IPS DF 6.9 (cell line): ENCODE results near the gene LUC7L3.
"Not testable (repeated sequence)": the region's sequence is repeated elsewhere in the genome, so short reads cannot be mapped to it uniquely, and the experiment has no call there.

ENCODE experiments used
- DNase-seq: peaks from one replicate; pipeline ENCODE4 v3.0.0-alpha.2; 2013; ENCODE audit warnings: low read depth, low spot score
- H3K27ac ChIP-seq: one replicate; pipeline ENCODE4 v1.5.1; 2013; ENCODE audit warnings: low read length, control low read depth
- H3K27me3 ChIP-seq: 2 replicates; pipeline ENCODE4 v1.6.1; 2013; ENCODE audit warnings: mild to moderate bottlenecking, low read length; ENCODE audit not compliant: control insufficient read depth, insufficient read depth
- H3K36me3 ChIP-seq: 2 replicates; pipeline ENCODE4 v1.6.1; 2013; ENCODE audit warnings: low read length; ENCODE audit not compliant: control insufficient read depth, insufficient read depth
- H3K4me1 ChIP-seq: 2 replicates; pipeline ENCODE4 v1.6.1; 2013; ENCODE audit warnings: low read length; ENCODE audit not compliant: control insufficient read depth, insufficient read depth
- H3K4me3 ChIP-seq: 2 replicates; pipeline ENCODE4 v1.5.1; 2013; ENCODE audit warnings: mild to moderate bottlenecking, low read length
- H3K9me3 ChIP-seq: 2 replicates; pipeline ENCODE4 v1.6.1; 2013; ENCODE audit warnings: low read length, inconsistent platforms; ENCODE audit not compliant: control insufficient read depth, insufficient read depth
- WGBS: extraction: QIAGEN DNeasy Blood & Tissue Kit; methylation state at CpG from one replicate; pipeline ENCODE4 v1.1.7; 2013; ENCODE audit warnings: mixed read lengths, missing lambda C conversion rate; ENCODE audit not compliant: insufficient read length, insufficient coverage; 5-methylcytosine and 5-hydroxymethylcytosine counted together

The LUC7L3 gene

DNA sequence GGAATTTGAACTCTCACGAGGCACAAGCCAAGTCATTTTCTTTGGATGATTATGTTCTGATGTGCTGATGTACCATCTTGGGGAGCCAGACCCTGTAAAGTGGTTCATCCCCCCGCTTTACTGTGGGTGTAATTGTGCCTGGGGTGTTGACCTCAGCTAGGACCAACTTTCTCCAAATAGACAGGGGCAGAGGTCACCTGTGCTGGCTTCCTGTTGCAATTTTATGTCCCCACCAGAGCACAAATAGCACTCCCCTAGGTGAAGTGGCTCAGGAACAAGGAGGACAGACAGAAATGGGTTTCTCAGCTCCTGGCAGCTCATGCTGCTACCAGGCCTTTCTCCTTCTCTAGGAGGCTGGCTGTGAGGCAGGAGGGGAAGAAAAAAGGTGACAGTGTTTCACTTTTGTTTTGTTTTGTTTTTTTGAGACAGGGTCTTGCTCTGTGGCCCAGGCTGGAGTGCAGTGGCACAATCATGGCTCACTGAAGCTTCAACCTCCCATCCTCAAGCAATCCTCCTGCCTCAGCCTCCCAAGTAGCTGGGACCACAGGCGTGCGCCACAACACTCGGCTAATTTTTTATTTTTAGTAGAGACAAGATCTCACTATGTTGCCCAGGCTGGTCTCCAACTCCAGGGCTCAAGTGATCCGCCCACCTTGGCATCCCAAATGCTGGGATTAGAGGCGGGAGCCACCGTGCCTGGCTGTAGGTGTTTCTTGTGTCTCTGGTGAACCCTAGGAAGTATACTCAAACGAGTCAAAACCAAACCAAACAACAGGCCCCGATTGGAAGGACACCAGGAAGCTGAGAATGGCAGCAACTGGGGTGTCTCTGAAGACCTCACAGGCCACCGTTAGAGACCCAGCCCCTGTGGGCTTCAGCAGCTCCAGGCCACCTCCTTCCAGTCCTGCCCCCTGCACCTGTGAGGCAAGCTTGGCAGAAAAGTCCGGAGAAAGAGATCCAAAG is 83.5 kb downstream of the LUC7L3 start:
- H3K9me3 ChIP-seq: no peaks in the 10 kb centered on the region
- DNase-seq: no peak
- H3K36me3 ChIP-seq: no peaks in the 10 kb centered on the region
- no peak overlapping the region for H3K4me3 ChIP-seq
- H3K27ac ChIP-seq: no peak overlapping the region
- no peaks in the 10 kb centered on the region for H3K27me3 ChIP-seq
- WGBS: no CpG with 5 or more reads among the region's 12 CpGs
- no peaks in the 10 kb centered on the region; the same call in 1 of the 2 replicates for H3K4me1 ChIP-seq

DNA sequence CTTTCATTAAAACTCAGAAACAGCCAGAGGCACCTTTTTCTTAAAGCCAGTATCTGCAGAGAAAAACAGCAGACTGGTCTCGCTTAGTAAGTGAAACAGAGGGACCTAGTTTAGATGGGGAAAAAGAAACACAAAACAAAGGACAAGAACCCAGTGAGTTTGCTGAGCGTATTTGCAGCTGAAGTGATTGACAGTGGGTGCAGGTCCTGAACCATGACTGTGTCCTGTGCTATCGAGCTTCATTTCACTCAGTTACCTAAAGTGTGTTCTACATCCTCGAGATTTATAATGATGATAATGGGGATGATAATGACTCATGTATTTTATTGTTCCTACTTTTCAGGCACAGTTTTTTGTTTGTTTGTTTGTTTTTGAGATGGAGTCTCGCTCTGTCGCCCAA is 84.3 kb downstream of the LUC7L3 start:
- no peaks in the 10 kb centered on the region for H3K4me1 ChIP-seq
- no CpG with 5 or more reads among the region's 6 CpGs for WGBS
- no peak overlapping the region for H3K4me3 ChIP-seq
- H3K36me3 ChIP-seq: no peaks in the 10 kb centered on the region
- H3K27ac ChIP-seq: no peak overlapping the region
- no peak for DNase-seq
- no peaks in the 10 kb centered on the region for H3K9me3 ChIP-seq
- H3K27me3 ChIP-seq: no peaks in the 10 kb centered on the region

DNA sequence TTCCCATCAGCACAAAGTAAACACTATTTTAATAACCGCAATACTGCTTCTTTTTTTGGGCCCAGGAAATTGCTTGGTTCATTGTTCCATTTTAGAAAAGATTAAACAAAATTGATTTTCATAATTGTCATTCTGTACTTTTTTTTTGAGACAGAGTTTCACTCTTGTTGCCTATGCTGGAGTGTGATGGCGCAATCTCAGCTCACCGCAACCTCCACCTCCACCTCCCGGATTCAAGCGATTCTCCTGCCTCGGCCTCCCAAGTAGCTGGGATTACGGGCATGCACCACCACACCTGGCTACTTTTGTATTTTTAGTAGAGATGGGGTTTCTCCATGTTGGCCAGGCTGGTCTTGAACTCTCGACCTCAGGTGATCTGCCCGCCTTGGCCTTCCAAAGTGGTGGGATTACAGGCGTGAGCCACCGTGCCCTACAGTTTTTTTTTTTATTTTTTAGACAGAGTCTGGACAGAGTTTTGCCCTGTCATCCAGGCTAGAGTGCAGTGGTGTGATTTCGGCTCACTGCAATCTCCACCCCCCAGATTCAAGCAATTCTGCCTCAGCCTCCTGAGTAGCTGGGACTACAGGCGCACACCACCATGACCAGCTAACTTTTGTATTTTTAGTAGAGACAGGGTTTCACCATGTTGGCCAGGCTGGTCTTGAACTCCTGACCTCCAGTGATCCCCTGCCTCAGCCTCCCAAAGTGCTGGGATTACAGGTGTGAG is 85.5 kb downstream of the LUC7L3 start:
- H3K9me3 ChIP-seq, H3K4me3 ChIP-seq, H3K4me1 ChIP-seq, H3K27ac ChIP-seq, DNase-seq, H3K27me3 ChIP-seq, H3K36me3 ChIP-seq: not testable (repeated sequence)
- no CpG with 5 or more reads among the region's 13 CpGs for WGBS

DNA sequence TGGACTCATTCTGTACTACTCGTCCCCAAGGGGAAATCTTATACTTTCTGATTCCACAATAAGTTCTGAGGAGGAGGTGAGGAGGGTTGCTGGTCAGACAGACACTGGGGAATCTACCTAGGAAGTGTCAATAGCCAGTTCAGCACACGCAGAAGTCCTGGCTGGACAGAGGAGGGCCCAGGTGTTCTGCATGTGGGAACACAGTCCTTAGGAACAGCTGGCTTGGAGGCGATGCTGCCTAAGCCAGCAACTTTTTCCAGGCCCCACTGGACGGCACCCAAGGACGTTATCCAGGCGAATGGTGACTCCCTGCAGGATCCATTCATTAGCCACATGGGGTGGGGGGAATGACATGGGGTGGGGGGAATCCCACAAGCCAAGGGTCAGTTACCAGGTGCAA is 86.1 kb downstream of the LUC7L3 start:
- H3K27ac ChIP-seq: no peak overlapping the region
- WGBS: no CpG with 5 or more reads among the region's 6 CpGs
- H3K27me3 ChIP-seq: no peaks in the 10 kb centered on the region
- no peaks in the 10 kb centered on the region for H3K36me3 ChIP-seq
- H3K4me1 ChIP-seq: no peaks in the 10 kb centered on the region
- DNase-seq: no peak
- no peaks in the 10 kb centered on the region for H3K9me3 ChIP-seq
- no peak overlapping the region for H3K4me3 ChIP-seq
